Gastroesophageal sphincter (tissue), 3 donors: Measurements from ENCODE around the gene EXOC6B.

Experiments used
- CTCF ChIP-seq, 4 experiments: fragments of 200-600 bp in 2 of 4; fragments of 450-650 bp in 2 of 4; sonication (generic) in 1 of 4; IDR thresholded peaks; one replicate each; pipeline ENCODE4 v1.5.1; 2017 to 2019; ENCODE audit warnings: antibody characterized with exemption in 4 of 4, mild to moderate bottlenecking in 2 of 4, moderate library complexity in 2 of 4
- POLR2A ChIP-seq, 2 donors: fragments of 450-650 bp; IDR thresholded peaks; one replicate each; pipeline ENCODE4 v1.6.1; 2017; ENCODE audit warnings: antibody characterized with exemption in 2 of 2, mild to moderate bottlenecking in 2 of 2, moderate library complexity in 1 of 2

GRCh38 chr2:72425996-72426395 lies 399.8 kb downstream of the EXOC6B start:
- TF ChIP-seq POLR2A (IDR thresholded peaks at IDR 0.05) (no peak), CTCF (IDR thresholded peaks at IDR 0.05) (no peak)
